Activated CD4-positive, alpha-beta T cell treated with anti-CD3 and anti-CD28 coated beads, Interleukin-2, Interleukin-6, amounts not matched to agents 100 ng/mL and 50 ng/mL, durations not matched to agents 16 hours and 8 hours (primary cell): Measurements from ENCODE around the gene C2orf49.
A peak's percentile ranks its signal among the peaks of the same experiment; 100 is the strongest.

ENCODE experiments used
- DNase-seq: peaks from one replicate; pipeline ENCODE4 v3.0.0-alpha.2; 2020

C2orf49 gene

DNA sequence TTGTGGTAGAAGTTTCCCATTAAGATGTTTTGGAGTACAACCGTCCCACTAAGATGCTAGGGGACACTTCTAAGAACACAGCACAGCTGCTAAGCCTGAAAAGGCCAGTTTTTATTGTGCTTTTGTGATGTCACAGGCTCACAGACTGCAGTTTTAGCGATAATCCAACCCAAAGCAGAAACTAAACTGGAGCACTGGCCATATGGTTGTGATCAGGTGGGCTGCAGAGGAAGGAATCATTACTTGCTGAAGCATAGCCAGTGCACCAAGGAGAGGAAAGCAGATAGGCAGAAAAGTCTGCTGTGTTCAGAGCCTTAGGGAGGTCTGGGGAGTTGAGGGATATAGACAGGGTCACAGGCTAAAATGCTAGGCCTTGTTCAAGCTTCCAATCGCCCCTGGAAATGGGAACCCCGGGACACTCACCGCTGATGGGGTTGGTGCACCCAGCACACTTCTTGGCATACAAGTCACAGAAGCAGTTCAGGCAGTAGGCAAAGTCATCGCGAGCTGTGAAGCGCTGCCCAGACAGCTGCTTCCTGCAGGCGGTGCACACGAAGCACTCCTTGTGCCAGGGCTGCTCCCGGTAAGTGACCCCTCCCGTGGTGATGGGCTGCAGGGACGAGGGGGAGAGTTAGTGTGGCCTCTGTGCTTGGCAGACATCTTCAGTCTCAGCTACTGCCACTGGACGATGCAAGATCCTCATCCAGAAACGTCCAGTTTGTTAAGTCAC, 25.7 kb downstream of the C2orf49 start:
- no peak for DNase-seq

DNA sequence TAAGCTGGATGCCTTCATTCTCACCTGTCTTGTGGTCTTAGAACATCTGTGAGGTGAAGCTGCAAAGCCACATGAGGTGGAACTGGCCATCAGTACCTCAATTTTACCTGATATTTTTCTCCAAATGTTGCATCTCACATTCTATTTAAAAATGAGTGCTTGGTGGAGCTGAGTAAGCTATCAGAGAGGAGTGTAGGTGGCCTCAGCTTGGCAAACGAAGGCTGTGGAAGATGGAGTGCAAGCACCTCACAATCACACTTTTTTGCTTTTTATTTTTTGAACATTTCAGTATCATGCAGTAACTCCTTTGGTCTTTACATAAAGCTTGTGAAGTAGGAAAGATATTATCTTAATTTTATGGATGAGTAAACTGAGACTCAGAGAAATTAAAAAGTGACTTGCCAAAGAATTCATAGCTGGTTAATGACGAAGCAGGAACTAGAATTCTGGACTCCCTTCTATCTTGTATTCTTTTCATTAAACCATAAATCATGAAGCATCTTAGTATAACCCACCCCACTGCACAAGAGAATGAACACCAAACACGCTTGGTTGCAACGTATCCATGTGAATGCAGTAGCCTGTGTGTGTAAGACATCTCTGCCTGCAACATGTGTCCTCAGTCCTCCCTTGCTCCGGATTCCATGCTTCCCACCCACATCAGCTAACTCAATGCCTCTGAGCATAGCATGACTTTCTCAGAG, 27.2 kb downstream of the C2orf49 start:
- no peak for DNase-seq

DNA sequence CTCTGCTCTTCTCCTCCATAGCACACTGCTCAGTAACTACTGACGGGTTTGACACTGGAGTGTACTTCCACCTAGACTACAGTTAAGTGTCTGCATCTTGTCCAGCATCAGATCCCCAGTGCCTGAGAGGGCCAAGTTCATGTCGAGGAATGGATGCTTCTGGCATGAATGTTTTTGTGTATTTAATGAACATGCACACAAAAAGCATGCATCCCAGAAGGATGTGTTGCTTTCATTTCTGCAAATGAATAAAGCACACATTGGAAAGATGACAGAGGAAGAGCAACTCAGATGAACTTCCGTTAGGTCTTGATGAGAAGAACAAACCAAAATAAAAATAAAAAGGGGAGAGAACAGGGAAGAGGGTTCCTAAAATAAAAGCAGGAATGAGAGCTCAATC, 27.9 kb downstream of the C2orf49 start:
- no peak for DNase-seq

DNA sequence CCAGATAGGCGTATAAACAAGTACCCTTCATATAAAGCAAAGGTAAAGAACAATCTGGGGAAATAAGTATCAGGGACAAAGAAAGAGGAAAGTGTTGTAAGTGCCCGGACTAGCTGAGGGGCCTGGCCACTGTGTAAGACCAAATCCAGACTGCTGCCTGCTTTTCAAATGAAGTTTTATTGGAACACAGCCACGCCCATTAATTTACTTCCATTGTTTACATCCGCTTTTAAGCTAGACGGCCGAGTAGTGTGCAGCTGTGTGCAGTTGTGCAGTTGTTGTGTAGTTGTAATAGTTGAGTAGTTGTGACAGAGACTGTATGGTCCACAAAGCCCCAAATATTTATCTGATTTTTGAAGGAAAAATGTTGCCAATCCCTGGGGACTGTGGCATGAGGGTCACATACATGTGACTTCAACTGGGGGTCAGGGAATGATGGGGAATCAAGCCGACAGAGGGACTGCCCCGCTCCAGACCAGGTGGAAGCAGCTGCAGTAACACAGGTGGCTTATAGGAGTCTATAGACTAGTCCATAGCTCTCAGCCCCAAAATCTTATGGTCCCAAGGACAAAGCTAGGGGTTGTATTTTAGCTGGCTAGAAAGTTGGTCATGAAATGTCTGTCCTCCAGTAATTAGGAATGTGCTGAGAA, 31.5 kb downstream of the C2orf49 start:
- DNase-seq = no peak

DNA sequence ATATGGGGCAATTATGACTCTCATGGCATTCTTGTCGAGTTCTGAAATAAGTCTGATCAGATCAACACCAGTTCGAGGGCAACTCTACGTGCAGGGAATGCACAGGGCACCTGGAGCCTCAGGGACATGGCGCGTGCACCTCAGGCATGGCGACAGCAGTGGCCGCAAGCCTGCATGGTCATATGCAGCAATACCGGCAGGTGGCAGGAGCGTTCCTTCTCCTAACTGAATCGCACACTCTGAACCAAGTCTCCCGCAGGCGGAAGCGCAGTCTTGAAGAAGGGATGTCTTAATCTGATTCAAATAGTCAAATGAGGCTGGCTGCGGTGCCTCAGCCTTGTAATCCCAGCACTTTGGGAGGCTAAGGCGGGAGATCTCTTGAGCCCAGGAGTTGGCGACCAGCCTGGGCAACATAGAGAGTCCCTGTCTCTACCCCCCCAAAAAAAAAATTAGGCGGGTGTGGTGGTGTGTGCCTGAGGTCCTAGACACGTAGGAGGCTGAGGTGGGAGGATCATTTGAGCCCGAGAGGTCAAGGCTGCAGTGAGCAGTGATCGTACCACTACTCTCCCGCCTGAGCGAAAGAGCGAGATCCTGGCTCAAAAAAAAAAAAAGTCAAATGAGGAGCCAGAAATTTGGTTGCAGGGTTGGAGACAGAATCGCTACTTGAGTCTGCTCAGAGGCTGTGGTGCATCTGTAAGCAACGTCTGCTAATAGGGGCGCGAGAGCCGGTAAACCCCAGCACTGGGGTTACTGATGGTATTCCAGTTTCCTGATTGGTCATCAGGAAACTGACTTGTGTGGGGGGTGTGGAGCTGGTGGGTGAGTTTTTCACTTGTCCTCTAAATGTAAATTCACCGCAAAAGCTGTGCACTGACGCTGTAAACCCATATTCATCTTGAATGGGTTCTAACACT, 32.7 kb downstream of the C2orf49 start:
- peak; percentile 90 for DNase-seq

DNA sequence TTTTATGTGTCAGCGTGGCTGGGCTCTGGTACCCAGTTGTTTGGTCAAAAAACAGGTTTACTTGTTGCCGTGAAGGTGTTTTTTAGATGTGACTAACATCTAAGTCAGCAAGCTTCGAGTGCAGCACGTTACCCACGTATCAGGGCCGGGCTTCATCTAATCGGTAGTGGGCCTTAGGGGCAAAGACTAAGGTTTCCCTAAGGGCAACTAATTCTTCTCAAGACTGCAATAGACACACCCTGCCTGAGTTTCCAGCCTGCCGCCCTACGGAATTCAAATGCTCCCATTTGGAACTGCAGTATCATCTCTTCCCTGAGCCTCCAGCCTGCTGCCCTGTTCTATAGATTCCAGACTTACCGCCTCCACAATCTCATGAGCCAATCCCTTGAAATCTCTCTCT, 33.8 kb downstream of the C2orf49 start:
- no peak for DNase-seq

DNA sequence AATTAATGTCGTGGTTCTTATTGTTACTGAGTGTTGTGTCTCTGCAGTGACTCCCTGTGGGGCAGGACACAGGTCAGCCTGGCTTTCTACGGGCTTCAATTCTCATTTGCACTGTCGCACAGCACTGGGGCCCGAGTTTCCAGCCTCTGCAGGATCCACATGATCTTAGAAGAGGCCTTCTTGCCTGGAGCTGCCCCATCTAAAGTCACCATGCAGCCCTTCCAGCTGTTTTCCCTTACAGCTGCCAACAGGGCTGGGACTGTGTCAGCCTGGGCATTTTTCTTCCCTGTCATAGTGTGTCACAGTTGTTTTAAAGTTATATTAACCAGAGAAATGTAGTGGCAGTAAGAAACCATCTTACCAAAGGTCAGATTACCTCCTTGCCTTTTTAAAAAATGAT, 34.5 kb downstream of the C2orf49 start:
- DNase-seq = no peak

DNA sequence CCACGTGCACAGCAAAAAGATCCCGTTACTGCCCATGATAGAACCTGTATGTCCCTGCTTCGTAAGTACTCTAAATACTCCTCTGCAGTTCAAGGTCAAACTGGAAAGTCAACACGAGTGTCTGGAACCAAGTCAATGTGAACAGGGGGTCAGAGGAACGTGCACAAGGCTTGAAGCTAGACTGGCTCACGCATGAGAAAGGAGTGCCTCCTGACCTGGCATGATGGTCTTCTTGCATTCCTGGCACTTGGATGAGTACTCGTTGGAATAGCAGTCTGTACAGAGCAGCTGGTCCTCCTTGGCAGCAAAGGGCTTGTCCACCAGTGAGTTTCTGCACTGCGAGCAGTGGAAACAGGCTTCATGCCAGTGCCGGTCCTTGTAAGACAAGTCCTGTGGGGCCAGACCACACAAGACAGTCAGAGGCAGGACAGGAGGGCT, 36.0 kb downstream of the C2orf49 start:
- no peak for DNase-seq

DNA sequence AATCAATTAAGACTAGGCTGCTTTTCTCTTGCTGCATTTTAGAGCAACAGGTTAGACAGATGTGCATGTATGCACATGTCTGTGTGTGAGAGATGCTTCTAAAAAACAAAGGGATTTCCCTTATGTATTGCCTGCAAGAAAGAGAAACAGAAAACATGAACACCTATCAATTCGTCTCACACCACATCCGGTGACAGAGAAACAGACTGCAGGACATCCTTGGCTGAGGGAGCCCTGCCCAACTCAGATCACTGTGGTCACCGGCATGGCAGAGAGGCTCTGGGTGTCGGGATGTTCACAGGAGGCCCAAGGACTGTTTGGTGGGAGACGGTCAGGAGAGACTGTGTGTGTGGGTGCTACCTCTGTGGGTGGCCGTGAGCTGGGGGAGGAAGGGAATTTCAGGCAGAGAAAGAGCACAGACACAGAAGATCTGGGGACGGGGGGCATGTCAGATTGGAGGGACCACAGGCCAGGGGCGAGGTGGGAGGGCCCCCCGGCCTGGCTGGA, 36.6 kb downstream of the C2orf49 start:
- peak; percentile 51 for DNase-seq

DNA sequence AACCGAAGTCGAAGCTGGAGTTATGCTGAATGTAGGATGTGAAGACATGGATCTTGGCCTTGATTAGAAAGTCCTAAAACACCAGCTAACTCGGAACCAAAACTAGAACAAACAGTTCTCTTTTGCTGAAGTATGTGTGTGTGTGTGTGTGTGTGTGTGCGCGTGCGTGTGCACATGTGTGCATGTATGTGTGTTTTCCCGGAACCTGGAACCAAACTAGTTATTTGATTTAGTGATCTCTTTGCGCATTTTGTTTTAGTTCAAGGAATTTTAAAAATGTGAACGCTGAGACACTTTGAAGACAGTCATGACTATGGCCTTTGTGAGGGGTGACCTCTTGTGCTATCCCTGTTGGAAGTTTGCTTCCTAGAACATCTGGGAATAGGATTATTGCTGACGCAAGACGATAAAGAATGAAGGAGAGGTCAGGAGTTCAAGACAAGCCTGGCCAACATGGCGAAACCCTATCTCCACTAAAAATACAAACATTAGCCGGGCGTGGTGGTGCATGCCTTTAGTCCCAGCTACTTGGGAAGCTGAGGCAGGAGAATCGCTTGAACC, 37.7 kb downstream of the C2orf49 start:
- no peak for DNase-seq

DNA sequence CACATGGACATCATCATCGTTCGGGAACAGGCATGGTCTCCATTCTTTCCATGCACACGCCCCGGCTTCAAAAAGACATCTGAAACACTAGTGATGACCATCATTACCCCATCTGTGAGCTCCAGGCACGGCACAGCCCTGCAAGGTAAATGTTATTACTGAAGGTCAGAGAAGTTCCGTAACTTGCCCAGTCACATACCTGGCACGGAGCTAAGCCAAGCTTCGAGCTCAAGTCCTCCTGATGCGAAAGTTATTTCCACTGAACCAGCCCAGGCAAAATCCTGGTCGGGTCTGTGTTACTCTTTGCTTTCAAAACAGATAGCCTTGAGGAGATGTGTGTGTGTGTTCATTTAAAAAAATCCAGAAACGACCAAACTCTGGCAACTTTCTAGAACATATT, 38.7 kb downstream of the C2orf49 start:
- DNase-seq = no peak

DNA sequence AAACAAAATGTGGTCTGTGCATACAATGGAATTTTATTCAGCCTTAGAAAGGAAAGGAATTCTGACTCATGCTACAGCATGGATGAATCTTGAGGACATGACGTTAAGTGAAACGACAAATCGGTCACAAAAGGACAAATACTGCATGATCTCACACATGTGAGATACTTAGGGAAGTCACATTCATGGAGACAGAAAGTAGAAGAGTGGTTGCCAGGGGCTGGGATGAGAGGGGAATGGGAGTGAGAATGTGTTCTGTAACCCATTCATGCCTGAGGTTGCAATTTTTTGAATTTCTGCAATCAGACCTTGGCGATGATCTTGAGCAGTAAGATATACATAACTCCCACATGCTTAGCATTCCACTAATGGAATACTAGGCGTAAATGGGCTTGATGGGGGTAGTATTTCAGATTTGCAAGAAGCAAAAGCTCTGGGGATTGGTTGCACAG, 39.5 kb downstream of the C2orf49 start:
- DNase-seq = no peak

DNA sequence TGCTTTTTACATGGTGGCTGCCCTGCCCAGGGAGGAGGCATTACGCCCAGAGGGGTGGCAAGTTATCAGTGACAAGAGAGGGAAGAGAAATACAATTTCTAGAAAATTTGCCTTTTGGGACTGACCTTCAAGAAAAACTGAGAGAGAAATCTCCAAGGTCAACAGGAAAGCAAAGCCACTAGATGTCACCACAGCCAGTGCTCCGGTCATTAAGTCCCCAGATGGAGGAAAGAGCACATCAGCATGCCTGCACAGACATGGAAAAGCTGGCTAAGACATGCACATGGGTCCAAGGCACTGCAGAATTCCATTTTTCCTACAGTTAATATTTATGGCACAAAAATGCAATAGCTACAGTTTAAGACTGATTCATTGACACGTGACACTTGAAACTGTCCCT, 40.5 kb downstream of the C2orf49 start:
- no peak for DNase-seq

DNA sequence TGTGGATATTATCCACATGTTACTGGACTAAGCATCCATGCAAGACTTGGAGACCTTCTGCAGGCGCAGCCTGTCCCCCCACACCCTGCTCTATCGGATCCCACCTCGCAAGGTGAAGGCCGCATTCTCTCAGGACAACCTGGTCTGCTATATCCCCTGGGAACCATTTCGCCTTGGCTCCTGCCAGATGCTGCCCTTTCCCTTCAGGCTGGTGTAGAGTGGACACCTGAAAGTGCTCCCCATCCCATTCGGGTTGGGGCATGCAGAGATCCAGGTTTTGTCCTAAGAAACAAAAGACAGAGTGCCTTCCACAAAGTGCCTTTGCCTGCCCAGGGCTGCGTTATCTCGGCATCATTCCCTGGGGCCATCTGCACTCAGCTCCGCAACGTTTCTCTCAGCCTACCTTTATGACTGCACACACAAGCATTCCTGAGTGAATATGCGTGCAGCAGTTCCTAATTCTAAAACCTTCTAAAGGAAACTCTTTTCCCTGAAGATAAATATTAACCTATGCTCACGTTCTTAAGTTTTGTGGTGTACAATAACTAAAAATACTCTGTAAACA, 41.0 kb downstream of the C2orf49 start:
- no peak for DNase-seq

DNA sequence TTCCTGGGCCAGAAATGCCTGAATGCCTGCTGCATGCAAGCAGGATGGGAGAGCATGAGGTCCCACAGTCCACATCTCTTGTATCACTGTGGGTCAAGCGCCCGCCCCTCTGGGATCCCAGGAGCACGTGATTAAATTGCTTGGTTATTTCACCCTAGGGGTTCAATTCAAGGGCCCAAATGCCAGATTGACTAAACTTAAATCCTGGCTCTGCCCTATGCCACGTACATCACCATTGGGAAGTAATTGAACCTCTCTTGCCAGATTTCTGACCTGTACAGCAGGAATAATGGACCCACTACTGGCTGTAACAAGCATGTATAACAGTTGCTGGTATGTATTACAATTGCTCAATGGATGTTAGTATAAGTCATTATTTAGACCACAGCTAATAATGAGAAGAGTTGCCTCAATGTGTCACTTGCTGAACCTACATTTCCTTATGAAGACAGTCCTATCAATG, 41.6 kb downstream of the C2orf49 start:
- no peak for DNase-seq

DNA sequence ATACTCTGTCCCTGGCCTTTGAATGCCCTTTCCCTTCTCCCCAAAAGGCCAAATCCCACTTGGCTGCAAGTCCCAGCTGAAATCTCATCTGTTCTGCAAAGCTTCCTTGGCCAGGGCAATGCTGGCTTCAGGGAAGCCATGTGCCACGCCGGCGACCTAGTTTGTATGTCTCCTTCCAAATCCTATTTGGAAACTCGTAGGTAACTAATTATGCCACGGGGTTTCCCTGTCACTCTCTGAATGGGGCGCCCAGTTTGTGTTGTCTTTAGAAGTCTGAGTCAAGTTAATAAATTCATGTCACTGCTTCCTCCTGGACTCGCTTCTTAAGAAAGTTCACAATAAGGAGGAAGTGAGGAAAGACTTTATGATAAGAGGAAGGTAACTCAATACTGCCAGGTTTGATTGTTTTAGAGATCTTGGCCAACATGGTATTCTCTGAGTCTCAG, 42.4 kb downstream of the C2orf49 start:
- no peak for DNase-seq

DNA sequence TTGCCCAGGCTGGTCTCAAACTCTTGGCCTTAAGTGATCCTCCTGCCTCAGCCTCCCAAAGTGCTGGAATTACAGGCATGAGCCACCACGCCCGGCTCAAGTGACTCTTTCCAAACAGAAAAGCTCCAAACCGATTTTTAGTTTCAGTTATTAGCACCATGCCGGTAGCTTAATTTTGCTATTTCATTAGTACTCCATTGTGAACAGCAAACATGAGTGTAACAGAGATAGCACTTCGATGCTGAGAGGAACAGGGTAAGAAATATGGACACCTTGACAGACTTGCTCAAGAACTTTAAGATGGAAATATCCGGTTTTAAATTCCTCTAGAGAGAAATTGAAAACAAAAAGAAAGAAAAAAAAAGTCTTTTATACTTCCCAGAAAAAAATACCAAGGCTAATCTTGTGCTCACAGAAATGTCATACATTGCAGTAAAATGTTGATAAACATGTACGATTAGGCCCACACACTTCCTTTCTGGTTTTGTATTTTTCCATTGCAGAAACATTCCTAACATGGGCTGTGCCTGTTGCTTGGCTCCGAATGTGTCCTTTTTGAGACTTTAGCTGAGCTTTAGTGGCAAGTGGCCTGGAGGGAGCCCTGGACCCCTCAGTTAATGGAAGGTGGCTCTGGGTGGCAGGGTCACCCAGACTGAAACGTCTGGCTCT, 43.2 kb downstream of the C2orf49 start:
- no peak for DNase-seq

DNA sequence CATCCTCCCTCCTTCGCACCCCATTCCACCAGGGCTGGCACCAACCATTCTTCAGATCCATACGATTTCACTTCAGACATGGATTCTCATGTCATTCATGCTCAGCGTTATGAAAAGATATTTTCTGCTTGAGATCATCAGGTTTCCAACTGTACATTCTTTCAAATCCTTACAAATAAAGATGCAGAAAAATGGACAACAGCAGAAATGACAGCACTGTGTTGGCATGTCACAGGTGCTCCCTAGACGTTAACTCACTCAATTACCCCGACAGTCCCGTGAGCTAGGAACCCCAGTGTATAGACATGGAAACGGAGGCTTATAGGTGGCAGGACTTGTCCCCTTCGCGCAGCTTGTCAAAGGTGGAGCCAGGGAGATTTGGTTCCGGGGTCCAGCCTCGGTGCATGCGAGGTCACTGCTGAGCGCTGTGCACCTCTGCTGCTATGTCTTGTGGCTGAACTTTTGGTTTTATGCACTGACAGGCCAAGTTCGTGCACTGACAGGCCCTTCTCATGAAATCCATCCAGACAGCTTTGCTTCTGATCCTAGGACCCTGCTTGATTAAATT, 43.8 kb downstream of the C2orf49 start:
- no peak for DNase-seq

DNA sequence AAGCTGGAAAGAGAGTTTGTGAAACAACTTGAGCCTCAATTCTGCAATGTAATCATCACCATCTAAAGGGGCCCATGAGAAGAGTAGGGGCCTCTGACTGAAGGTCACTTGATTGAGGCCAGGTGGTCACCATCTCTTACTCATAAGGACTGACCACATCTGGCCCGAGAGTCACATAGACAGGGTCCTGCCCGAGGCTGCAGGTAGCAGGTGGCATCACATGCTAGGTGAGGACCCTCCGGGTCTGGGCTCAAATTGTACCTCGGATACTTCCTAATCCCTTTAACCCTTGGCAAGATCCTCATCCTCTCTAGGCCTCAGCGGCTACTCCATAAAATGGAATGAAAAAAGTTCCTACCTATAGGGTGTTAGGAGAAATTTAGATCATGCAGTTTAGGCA, 44.8 kb downstream of the C2orf49 start:
- DNase-seq = no peak

DNA sequence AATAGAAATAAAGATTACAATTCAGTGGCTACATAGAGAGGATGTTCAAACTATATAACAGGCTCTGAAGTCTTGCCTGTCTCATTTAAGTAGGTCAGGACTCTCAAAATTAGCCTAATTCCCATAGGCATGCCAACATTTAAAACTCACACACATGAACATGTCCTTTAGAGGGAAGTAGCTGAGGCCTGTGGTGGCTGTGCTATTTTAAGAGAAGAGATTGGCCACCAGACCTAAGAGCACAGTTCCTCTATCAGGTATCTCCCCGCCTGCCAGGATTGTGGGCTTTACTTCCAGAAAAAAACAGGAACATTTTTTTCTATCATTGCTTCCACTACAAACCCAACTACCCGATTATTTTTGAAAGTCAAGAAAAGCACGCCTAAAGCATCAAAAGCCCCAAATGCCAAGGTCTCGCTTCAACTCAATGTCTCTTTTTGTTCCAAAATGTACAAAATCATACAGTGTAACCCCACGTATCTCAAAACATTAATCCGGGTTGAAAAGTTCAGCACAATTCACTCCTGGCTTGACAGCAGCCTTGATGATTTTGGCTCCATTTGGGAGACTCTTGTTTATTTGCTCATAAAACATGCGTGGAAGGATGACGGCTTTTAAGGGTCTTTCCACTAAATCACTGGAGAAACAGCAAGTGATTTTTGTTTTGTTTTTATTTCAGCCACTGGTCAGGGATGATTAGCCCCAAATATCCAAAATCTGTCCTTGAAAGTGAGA, 46.3 kb downstream of the C2orf49 start:
- no peak for DNase-seq
